Uterus (tissue), 4 donors: Measurements from ENCODE around the gene SYT10. TPM values are rescaled to one million over a fixed set of nuclear protein-coding genes. Genes with fewer than 3 reads are reported as not detected.

Experiments used
- DNase-seq, 2 donors: peaks; one replicate each; pipeline ENCODE4 v3.0.0-alpha.2; 2019 to 2020
- H3K27ac ChIP-seq, 2 donors: fragments of 200-600 bp; sonication (generic); 1 replicate in 1 of 2; 2 replicates in 1 of 2; pipeline ENCODE4 v1.5.1; 2016 to 2018
- H3K27me3 ChIP-seq, 2 donors: fragments of 200-600 bp; sonication (generic); one replicate each; pipeline ENCODE4 v1.5.1; 2018 to 2019; ENCODE audit warnings: control low read depth in 1 of 2
- H3K36me3 ChIP-seq, 2 donors: fragments of 200-600 bp; sonication (generic); one replicate each; pipeline ENCODE4 v1.5.1; 2019; ENCODE audit warnings: control low read depth in 1 of 2
- H3K4me1 ChIP-seq, 2 donors: fragments of 200-600 bp; sonication (generic); one replicate each; pipeline ENCODE4 v1.5.1; 2018 to 2019; ENCODE audit warnings: control low read depth in 1 of 2
- H3K4me3 ChIP-seq, 2 donors: fragments of 200-600 bp; sonication (generic); 1 replicate in 1 of 2; 2 replicates in 1 of 2; pipeline ENCODE4 v1.5.1; 2018 to 2019; ENCODE audit warnings: mild to moderate bottlenecking in 1 of 2
- H3K9me3 ChIP-seq, 2 donors: fragments of 200-600 bp; sonication (generic); one replicate each; pipeline ENCODE4 v1.5.1; 2019; ENCODE audit warnings: control low read depth in 1 of 2
- POLR2A ChIP-seq, 2 donors: fragments of 450-650 bp; IDR thresholded peaks; one replicate each; pipeline ENCODE4 v1.6.1; 2016; ENCODE audit warnings: antibody characterized with exemption in 2 of 2, mild to moderate bottlenecking in 1 of 2, moderate library complexity in 1 of 2
- intact Hi-C: fragments of 100-400 bp; cut with DNase I; formaldehyde crosslinking; loops from one replicate; pipeline ENCODE4 v1.15.1; 2023; ENCODE audit warnings: low total_unique reads
- total RNA-seq, 4 donors: library from RNA; depleted of rRNA in 3 of 4; stranded (reverse); fragments of >200 nt in 3 of 4; gene quantifications; one replicate each; pipeline versions ENCODE4 v1.1.0 to v1.2.4, GENCODE V29; 2014 to 2023
- TF ChIP-seq, protein P1 (sequence below), 4 experiments: fragments of 200-600 bp in 2 of 4; fragments of 450-650 bp in 2 of 4; sonication (generic) in 2 of 4; IDR thresholded peaks; one replicate each; pipeline ENCODE4 v1.5.1; 2016 to 2019; ENCODE audit warnings: antibody characterized with exemption in 4 of 4, mild to moderate bottlenecking in 2 of 4, moderate library complexity in 1 of 4
- donor health status: DM: yes; HTN: yes; CAD: no.

The SYT10 gene
- total RNA-seq, 4 donors from 2014 or later = 2.1 TPM; not detected in 3

DNA sequence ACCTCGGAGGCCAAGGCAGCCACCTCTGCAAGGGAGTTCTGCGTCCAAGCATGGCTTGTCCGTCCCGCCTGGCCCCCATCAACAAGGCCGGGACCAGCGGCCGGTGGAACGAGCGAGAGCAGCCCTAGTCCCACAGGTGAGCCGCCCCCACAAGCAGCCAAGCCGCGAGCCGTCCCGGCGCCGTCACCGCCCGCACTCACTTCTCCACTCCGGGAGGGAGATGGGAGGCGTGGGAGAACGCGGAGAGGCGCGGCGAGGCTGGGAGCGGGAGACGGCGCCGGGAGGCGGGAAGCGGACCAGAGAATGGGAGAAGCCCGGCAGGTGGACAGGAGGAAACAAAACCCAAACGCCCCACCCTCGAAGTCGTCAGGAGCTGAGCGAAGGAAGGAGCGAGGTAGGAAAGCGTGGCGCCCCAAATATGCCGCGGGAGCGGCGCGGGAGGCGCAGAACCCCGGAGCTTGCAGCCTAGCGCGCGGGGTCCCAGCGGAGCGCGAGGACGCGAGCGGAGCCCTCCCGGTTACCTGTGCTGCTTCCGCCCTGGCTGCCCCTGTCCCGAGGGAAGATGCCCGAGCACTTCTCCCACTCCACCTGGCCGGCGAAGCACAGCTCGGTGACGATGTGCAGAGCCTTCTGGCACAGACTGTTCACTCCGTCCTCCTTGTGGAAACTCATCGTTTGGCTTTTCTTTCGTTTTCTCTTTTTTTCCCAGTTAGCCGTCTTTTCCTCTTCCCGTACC, 600 bp downstream of the SYT10 start:
- Histone ChIP-seq H3K27me3 (peaks cover 0 to 11% of the 10 kb centered on the region in 2 donors), H3K27ac (no peak overlapping the region), H3K36me3 (no peaks in the 10 kb centered on the region), H3K4me1 (peaks cover 0 to 6% of the 10 kb centered on the region in 2 donors), H3K4me3 (peak overlapping the region; percentile 34 to 35), H3K9me3 (no peaks in the 10 kb centered on the region)
- TF ChIP-seq, protein P1, sequence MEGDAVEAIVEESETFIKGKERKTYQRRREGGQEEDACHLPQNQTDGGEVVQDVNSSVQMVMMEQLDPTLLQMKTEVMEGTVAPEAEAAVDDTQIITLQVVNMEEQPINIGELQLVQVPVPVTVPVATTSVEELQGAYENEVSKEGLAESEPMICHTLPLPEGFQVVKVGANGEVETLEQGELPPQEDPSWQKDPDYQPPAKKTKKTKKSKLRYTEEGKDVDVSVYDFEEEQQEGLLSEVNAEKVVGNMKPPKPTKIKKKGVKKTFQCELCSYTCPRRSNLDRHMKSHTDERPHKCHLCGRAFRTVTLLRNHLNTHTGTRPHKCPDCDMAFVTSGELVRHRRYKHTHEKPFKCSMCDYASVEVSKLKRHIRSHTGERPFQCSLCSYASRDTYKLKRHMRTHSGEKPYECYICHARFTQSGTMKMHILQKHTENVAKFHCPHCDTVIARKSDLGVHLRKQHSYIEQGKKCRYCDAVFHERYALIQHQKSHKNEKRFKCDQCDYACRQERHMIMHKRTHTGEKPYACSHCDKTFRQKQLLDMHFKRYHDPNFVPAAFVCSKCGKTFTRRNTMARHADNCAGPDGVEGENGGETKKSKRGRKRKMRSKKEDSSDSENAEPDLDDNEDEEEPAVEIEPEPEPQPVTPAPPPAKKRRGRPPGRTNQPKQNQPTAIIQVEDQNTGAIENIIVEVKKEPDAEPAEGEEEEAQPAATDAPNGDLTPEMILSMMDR (IDR thresholded peaks at IDR 0.05) = no peak
- no peak for TF ChIP-seq POLR2A (IDR thresholded peaks at IDR 0.05)
- no peak for DNase-seq
- intact Hi-C loops = no loop called here

DNA sequence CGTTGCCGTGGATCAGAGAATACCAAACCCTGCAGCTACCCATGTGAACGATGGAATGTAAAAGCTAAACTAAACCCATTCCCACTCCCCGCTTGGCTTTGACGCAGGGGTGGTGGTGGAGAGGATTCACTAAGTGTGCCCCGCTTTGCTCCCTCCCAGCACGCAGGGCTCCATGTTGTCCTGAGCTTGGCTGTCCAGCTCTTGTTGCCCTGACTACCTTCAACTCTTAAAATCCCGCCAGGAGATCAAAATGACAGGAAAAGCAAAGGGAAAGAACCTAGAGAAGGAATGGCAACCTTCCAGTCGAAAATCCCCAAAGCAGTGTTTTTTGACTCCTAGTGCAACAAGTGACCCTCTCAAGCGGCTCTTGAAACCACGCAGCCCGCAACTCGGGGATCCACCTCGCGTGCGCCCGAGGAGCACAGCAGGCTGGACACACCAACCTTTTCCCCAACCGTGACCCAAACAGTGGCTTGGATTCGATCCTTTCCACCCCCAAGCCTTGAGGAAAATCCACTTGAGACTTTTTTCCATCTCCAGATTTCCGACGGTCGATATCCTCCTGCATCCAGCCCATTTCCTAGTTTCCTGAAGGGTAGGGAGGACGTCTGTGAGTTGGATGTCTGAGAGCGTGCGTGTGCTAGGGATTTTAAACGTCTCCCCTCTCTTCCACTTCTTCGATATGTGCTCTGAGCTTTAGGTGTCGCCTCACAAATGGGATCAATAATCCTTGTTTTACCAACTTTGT, 1.4 kb downstream of the SYT10 start:
- Histone ChIP-seq H3K9me3 (no peaks in the 10 kb centered on the region), H3K4me3 (no peak overlapping the region), H3K4me1 (peaks cover 0 to 6% of the 10 kb centered on the region in 2 donors), H3K27me3 (peaks cover 0 to 11% of the 10 kb centered on the region in 2 donors), H3K27ac (no peak overlapping the region), H3K36me3 (no peaks in the 10 kb centered on the region)
- DNase-seq = no peak
- TF ChIP-seq, protein P1 (IDR thresholded peaks at IDR 0.05) = no peak
- TF ChIP-seq POLR2A (IDR thresholded peaks at IDR 0.05) = no peak
- intact Hi-C loops = no loop called here

DNA sequence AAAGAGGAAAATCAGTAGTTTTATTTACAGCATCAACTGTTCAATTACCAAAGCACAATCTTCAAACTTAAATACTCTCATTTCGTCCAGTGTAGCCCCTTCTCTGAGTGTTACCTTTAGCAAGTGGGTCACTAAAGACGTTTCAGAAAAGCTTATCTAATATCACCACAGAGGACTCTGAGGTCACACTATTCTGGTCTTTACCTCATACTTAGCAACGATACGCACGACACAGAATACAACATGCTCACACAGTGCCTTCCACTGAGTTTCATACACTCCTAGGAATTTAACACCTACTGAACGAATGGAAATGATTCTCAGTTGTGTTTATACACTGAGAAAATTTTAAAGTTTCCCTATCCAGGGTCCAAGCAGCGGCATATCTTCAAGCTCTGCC, 2.0 kb downstream of the SYT10 start:
- Histone ChIP-seq H3K9me3 (no peaks in the 10 kb centered on the region), H3K27ac (no peak overlapping the region), H3K4me1 (peaks cover 0 to 6% of the 10 kb centered on the region in 2 donors), H3K27me3 (peaks cover 0 to 11% of the 10 kb centered on the region in 2 donors), H3K36me3 (no peaks in the 10 kb centered on the region), H3K4me3 (no peak overlapping the region)
- intact Hi-C loops = no loop called here
- DNase-seq = no peak
- TF ChIP-seq, protein P1 (IDR thresholded peaks at IDR 0.05) = no peak
- TF ChIP-seq POLR2A (IDR thresholded peaks at IDR 0.05) = no peak

DNA sequence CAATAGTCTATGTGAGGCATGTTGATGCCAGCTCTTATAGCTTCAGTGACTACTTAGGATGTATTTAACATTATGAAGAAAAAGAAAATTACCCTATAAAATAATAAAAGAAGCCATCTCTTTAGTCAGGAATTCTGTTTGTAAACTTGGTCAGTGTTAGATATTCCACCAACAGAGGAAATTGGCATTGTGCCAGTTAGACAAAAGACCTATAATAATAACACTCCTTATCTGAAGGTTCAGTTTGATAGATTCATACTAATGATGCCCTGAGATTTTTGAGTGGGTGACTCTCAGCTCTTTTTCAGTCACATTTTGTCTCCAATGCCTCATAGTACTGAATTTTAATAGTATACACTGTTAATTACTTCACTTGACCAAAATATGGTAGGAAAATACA, 6.6 kb downstream of the SYT10 start:
- intact Hi-C loops = no loop called here
- Histone ChIP-seq H3K27ac (no peak overlapping the region), H3K4me1 (no peaks in the 10 kb centered on the region), H3K27me3 (peaks cover 0 to 4% of the 10 kb centered on the region in 2 donors), H3K9me3 (no peaks in the 10 kb centered on the region), H3K4me3 (no peak overlapping the region), H3K36me3 (no peaks in the 10 kb centered on the region)
- no peak for TF ChIP-seq POLR2A (IDR thresholded peaks at IDR 0.05)
- TF ChIP-seq, protein P1 (IDR thresholded peaks at IDR 0.05) = no peak
- no peak for DNase-seq

DNA sequence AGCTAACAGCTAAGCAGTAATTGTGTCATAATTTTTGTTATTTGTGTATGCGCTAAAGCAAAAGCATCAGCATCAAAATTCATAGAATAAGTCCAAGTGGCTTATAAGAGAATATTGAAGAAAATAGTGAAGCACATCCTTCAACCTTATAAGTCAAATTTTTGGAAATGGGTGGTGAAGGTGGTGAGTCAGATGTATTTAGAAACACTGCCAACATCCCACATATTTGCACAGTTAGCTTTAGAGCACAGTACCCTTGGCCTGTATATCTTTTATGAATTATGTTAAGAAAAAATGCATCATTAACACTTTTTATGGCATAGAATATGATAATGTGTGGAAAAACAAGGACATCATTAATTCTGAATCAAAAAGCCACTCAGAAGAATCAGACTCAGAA, 8.0 kb downstream of the SYT10 start:
- intact Hi-C loops = no loop called here
- no peak overlapping the region for H3K4me3 ChIP-seq
- no peak for DNase-seq
- no peaks in the 10 kb centered on the region for H3K27me3 ChIP-seq
- H3K36me3 ChIP-seq = no peaks in the 10 kb centered on the region
- H3K4me1 ChIP-seq = no peaks in the 10 kb centered on the region
- H3K27ac ChIP-seq = no peak overlapping the region
- TF ChIP-seq, protein P1 (IDR thresholded peaks at IDR 0.05) = no peak
- no peaks in the 10 kb centered on the region for H3K9me3 ChIP-seq
